ENCODE measurements around the gene SRBD1.

DNA sequence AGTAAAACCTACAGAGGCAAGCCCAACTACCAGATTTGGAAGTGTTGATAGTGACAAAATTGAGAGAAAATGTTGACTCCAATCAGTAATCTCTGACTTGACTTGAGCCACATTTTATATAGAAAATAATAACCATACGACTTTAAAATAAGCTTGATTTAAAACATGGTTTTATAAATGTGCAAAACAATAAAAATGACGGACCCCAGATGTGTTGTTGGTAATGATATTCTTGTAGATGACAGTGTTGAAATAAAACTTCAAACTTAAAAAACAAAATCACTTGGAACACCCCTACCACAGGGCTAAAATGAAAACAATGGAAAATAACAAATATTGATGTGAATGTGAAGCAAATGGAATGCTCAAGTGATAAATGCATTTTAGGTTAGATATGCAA is 188.1 kb downstream of the SRBD1 start:
- TF ChIP-seq EZH2 (IDR thresholded peaks at IDR 0.05; ENCODE audit: low read length) (no peak), CTCF (optimal IDR thresholded peaks at IDR 0.05 in 1 of 3, IDR thresholded peaks at IDR 0.05 in 1 of 3, conservative IDR thresholded peaks at IDR 0.05 in 1 of 3; ENCODE audit: extremely low read depth in 1 of 3, insufficient read depth in 2 of 3, low read length in 3 of 3) (no peak)
